ENCODE data around the gene MAP1LC3A. TPM values are rescaled to one million over a fixed set of nuclear protein-coding genes. Genes with fewer than 3 reads are reported as not detected.

MAP1LC3A gene
- total RNA-seq, 1 experiment from 2014 or later = not detected

GRCh38 chr20:34542439-34542838 is 16.1 kb upstream of the MAP1LC3A start:
- ChIA-PET POLR2A (no interaction called here), RAD21 (ENCODE audit: low non-redundant PET in 1 of 2, low total read pairs in 2 of 2, uncharacterized antibody in 2 of 2, unreplicated experiment in 2 of 2) (no interaction called here), CTCF (no interaction called here)
- Histone ChIP-seq H3K4me3 (replicated peaks in 1 of 2; ENCODE audit: low read depth in 1 of 2, low read length in 2 of 2) (no peak overlapping the region), H3K9me2 (ENCODE audit: insufficient read depth) (no peaks in the 10 kb centered on the region), H4K20me1 (ENCODE audit: insufficient read depth) (no peaks in the 10 kb centered on the region), H3K4me2 (ENCODE audit: low read length) (no peak overlapping the region), H3K79me2 (ENCODE audit: insufficient read depth, low read length) (no peaks in the 10 kb centered on the region), H3K9me3 (ENCODE audit: control insufficient read depth in 1 of 2, insufficient read depth in 1 of 2, low read depth in 1 of 2, low read length in 2 of 2) (no peaks in the 10 kb centered on the region), H2AFZ (ENCODE audit: low read depth, low read length, poor library complexity, severe bottlenecking) (no peak overlapping the region), H3K27ac (ENCODE audit: low read depth, low read length) (no peak overlapping the region), H3K9ac (ENCODE audit: low read length) (no peak overlapping the region), H3K4me1 (ENCODE audit: control insufficient read depth in 1 of 2, insufficient read depth in 2 of 2, low read length in 2 of 2) (no peaks in the 10 kb centered on the region), H3K36me3 (ENCODE audit: control insufficient read depth in 1 of 2, insufficient read depth in 2 of 2, low read length in 2 of 2) (peaks cover 14 to 20% of the 10 kb centered on the region in 2 experiments; a peak in 3 of 4 replicates), H3K27me3 (ENCODE audit: insufficient read depth, low read length) (no peaks in the 10 kb centered on the region)
- no TSS peak for BruUV-seq (replicated peaks)
- ATAC-seq (no peak), DNase-seq (ENCODE audit: low read depth, low spot score) (no peak)
- no peak for TF ChIP-seq EZH2phosphoT487 (IDR thresholded peaks at IDR 0.05; ENCODE audit: borderline replicate concordance)
- no peak for TF ChIP-seq FOSL1 (IDR thresholded peaks at IDR 0.05; ENCODE audit: low read depth)
- no peak for TF ChIP-seq EGR1 (IDR thresholded peaks at IDR 0.05; ENCODE audit: low read depth)
- no peak for TF ChIP-seq MAX (IDR thresholded peaks at IDR 0.05)
- TF ChIP-seq YY1 (IDR thresholded peaks at IDR 0.05; ENCODE audit: extremely low read depth, insufficient replicate concordance, low read depth, low read length) = no peak
- TF ChIP-seq CTCF (IDR thresholded peaks at IDR 0.05 in 2 of 3, conservative IDR thresholded peaks at IDR 0.05 in 1 of 3; ENCODE audit: borderline replicate concordance in 1 of 3, insufficient read depth in 1 of 3, low read depth in 2 of 3, low read length in 2 of 3) = no peak
- intact Hi-C loops (cut with micrococcal nuclease) = no loop called here

GRCh38 chr20:34543463-34544056 is 15.0 kb upstream of the MAP1LC3A start:
- no TSS peak for BruUV-seq (replicated peaks)
- ChIA-PET POLR2A (no interaction called here), CTCF (interaction anchor here (1.0 kb wide), 1 partner anchor 231 kb away, joined by 3 read pairs; no protein-coding TSS in a partner anchor), RAD21 (ENCODE audit: low non-redundant PET in 1 of 2, low total read pairs in 2 of 2, uncharacterized antibody in 2 of 2, unreplicated experiment in 2 of 2) (no interaction called here)
- no peak overlapping the region for H3K9ac ChIP-seq (ENCODE audit: low read length)
- no peak overlapping the region for H3K27ac ChIP-seq (ENCODE audit: low read depth, low read length)
- no peaks in the 10 kb centered on the region for H3K27me3 ChIP-seq (ENCODE audit: insufficient read depth, low read length)
- intact Hi-C loops (cut with micrococcal nuclease) = no loop called here
- H3K9me2 ChIP-seq (ENCODE audit: insufficient read depth) = no peaks in the 10 kb centered on the region
- no peaks in the 10 kb centered on the region for H4K20me1 ChIP-seq (ENCODE audit: insufficient read depth)
- H2AFZ ChIP-seq (ENCODE audit: low read depth, low read length, poor library complexity, severe bottlenecking) = no peak overlapping the region
- H3K4me1 ChIP-seq (ENCODE audit: control insufficient read depth in 1 of 2, insufficient read depth in 2 of 2, low read length in 2 of 2) = no peaks in the 10 kb centered on the region
- H3K4me3 ChIP-seq (replicated peaks in 1 of 2; ENCODE audit: low read depth in 1 of 2, low read length in 2 of 2) = no peak overlapping the region
- peaks cover 14 to 17% of the 10 kb centered on the region in 2 experiments; a peak in 3 of 4 replicates for H3K36me3 ChIP-seq (ENCODE audit: control insufficient read depth in 1 of 2, insufficient read depth in 2 of 2, low read length in 2 of 2)
- H3K9me3 ChIP-seq (ENCODE audit: control insufficient read depth in 1 of 2, insufficient read depth in 1 of 2, low read depth in 1 of 2, low read length in 2 of 2) = no peaks in the 10 kb centered on the region
- H3K4me2 ChIP-seq (ENCODE audit: low read length) = no peak overlapping the region
- H3K79me2 ChIP-seq (ENCODE audit: insufficient read depth, low read length) = no peaks in the 10 kb centered on the region
- DNase-seq (ENCODE audit: low read depth, low spot score) = no peak
- ATAC-seq = no peak
- TF ChIP-seq EZH2phosphoT487 (IDR thresholded peaks at IDR 0.05; ENCODE audit: borderline replicate concordance) (no peak), MAX (IDR thresholded peaks at IDR 0.05) (no peak), RAD21 (IDR thresholded peaks at IDR 0.05; ENCODE audit: low read depth) (no peak), EZH2 (IDR thresholded peaks at IDR 0.05) (no peak), SP1 (IDR thresholded peaks at IDR 0.05; ENCODE audit: low read depth) (no peak), FOSL1 (IDR thresholded peaks at IDR 0.05; ENCODE audit: low read depth) (no peak), ELF1 (IDR thresholded peaks at IDR 0.05; ENCODE audit: borderline replicate concordance, low read depth) (no peak), CBX3 (IDR thresholded peaks at IDR 0.05; ENCODE audit: low read depth) (no peak), TCF7L2 (IDR thresholded peaks at IDR 0.05; ENCODE audit: borderline replicate concordance, extremely low read depth, insufficient read depth, insufficient read length) (no peak)
- TF ChIP-seq, protein P1, sequence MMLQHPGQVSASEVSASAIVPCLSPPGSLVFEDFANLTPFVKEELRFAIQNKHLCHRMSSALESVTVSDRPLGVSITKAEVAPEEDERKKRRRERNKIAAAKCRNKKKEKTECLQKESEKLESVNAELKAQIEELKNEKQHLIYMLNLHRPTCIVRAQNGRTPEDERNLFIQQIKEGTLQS (IDR thresholded peaks at IDR 0.05) = no peak
